Loucy (cell line): Measurements from ENCODE around the gene ADGRG2.

Experiments used
- H2AFZ ChIP-seq: fragments of 200-600 bp; sonication (generic); 2 replicates; pipeline ENCODE4 v1.6.0; 2016; ENCODE audit warnings: antibody characterized with exemption, mild to moderate bottlenecking, low read length, moderate library complexity
- H3F3A ChIP-seq: fragments of 200-600 bp; 2 replicates; pipeline ENCODE4 v1.6.0; 2016; ENCODE audit warnings: antibody characterized with exemption, low read depth, mild to moderate bottlenecking
- H3K27me3 ChIP-seq: fragments of 200-600 bp; sonication (generic); 2 replicates; pipeline ENCODE4 v1.6.1; 2014; ENCODE audit warnings: low read length, mild to moderate bottlenecking; ENCODE audit not compliant: insufficient read depth, poor library complexity, severe bottlenecking
- H3K36me3 ChIP-seq: fragments of 200-600 bp; sonication (generic); 2 replicates; pipeline ENCODE4 v1.6.1; 2016; ENCODE audit warnings: low read length; ENCODE audit not compliant: insufficient read depth
- H3K4me1 ChIP-seq: fragments of 200-600 bp; sonication (generic); 2 replicates; pipeline ENCODE4 v1.5.1; 2014; ENCODE audit warnings: low read length, mild to moderate bottlenecking; ENCODE audit not compliant: insufficient read depth, poor library complexity, severe bottlenecking
- H3K4me2 ChIP-seq: fragments of 200-600 bp; sonication (generic); 2 replicates; pipeline ENCODE4 v1.6.0; 2014; ENCODE audit warnings: antibody characterized with exemption, low read length, low read depth, mild to moderate bottlenecking; ENCODE audit not compliant: poor library complexity, severe bottlenecking
- H3K4me3 ChIP-seq: fragments of 200-600 bp; sonication (generic); 2 replicates; pipeline ENCODE4 v1.5.1; 2014; ENCODE audit warnings: low read length, mild to moderate bottlenecking, mixed read lengths; ENCODE audit not compliant: poor library complexity, severe bottlenecking
- H3K79me2 ChIP-seq: fragments of 200-600 bp; sonication (generic); 2 replicates; pipeline ENCODE4 v1.6.1; 2014; ENCODE audit warnings: low read length; ENCODE audit not compliant: insufficient read depth
- H3K9ac ChIP-seq: fragments of 200-600 bp; sonication (generic); 2 replicates; pipeline ENCODE4 v1.6.0; 2014; ENCODE audit warnings: mild to moderate bottlenecking, low read depth, low read length, moderate library complexity; ENCODE audit not compliant: poor library complexity, severe bottlenecking
- H3K9me2 ChIP-seq: fragments of 200-600 bp; sonication (generic); replicated peaks from 2 replicates; pipeline ENCODE4 v1.6.1; 2016; ENCODE audit warnings: low read depth, low read length, mixed read lengths
- H3K9me3 ChIP-seq: fragments of 200-600 bp; sonication (generic); 2 replicates; pipeline ENCODE4 v1.6.1; 2014; ENCODE audit warnings: mild to moderate bottlenecking, antibody characterized with exemption, low read length, low read depth; ENCODE audit not compliant: insufficient read depth
- H4K20me1 ChIP-seq: fragments of 200-600 bp; sonication (generic); 2 replicates; pipeline ENCODE4 v1.6.0; 2014; ENCODE audit warnings: antibody characterized with exemption, low read length, mild to moderate bottlenecking; ENCODE audit not compliant: insufficient read depth, poor library complexity, severe bottlenecking
- CTCF ChIP-seq: fragments of 200-600 bp; sonication (generic); conservative IDR thresholded peaks from 2 replicates; pipeline ENCODE4 v1.5.1; 2014; ENCODE audit warnings: mild to moderate bottlenecking, antibody characterized with exemption, low read length
- EZH2phosphoT487 ChIP-seq: fragments of 200-600 bp; IDR thresholded peaks from 2 replicates; pipeline ENCODE4 v1.6.1; 2018; ENCODE audit warnings: antibody characterized with exemption, mild to moderate bottlenecking, moderate library complexity, borderline replicate concordance

ADGRG2 gene

DNA sequence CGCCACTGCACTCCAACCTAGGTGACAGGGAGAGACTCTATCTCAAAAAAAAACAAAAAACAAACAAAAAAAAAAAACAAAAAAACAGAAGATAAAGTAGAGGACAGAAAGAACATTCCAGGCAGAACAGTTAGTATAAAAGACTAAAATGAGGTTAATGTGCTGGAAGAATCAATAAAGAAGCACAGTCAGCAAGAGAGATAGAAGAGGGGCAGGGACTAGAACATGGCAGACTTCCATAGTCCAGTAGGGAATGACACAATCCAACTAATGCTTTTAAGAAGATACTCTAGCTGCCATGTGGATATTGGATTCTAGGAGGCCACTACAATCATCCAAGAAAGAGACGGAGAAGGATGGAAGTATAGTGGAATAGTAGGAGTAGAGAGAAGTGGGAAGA lies 11.6 kb downstream of the ADGRG2 start:
- Histone ChIP-seq H4K20me1 (no peaks in the 10 kb centered on the region), H3K9me3 (no peaks in the 10 kb centered on the region), H3K79me2 (no peaks in the 10 kb centered on the region), H3K36me3 (no peaks in the 10 kb centered on the region), H3K27me3 (no peaks in the 10 kb centered on the region), H3K9me2 (no peaks in the 10 kb centered on the region), H3K4me2 (no peak overlapping the region), H3F3A (no peaks in the 10 kb centered on the region), H2AFZ (no peak overlapping the region), H3K4me1 (no peaks in the 10 kb centered on the region), H3K4me3 (no peak overlapping the region), H3K9ac (no peak overlapping the region)
- TF ChIP-seq EZH2phosphoT487 (no peak), CTCF (no peak)

GRCh38 chrX:19107035-19107434 lies 15.2 kb downstream of the ADGRG2 start:
- Histone ChIP-seq H3K9ac (no peak overlapping the region), H3F3A (no peaks in the 10 kb centered on the region), H3K9me2 (no peaks in the 10 kb centered on the region), H3K4me1 (no peaks in the 10 kb centered on the region), H3K79me2 (no peaks in the 10 kb centered on the region), H3K36me3 (no peaks in the 10 kb centered on the region), H3K9me3 (no peaks in the 10 kb centered on the region), H2AFZ (no peak overlapping the region), H3K4me2 (no peak overlapping the region), H3K27me3 (no peaks in the 10 kb centered on the region), H3K4me3 (no peak overlapping the region), H4K20me1 (no peaks in the 10 kb centered on the region)
- no peak for TF ChIP-seq EZH2phosphoT487

DNA sequence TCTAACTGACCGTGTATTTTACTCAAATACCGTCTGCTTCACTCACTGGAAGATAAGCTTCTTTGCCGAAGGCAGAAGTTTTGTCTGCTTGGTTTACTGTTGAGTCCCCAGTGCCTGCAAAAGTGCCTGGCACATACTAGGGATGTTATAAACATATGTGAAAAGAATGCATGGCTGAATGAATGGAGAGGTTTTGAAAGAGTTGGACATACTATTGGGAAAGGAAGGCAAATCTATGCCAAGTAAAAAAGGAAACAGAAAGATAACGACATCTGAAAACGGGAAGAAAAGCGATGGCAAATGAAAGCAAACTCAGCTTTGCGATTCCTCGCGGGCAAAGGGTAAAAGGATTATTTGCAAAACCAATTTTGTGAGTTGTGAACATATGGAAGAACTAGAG lies 21.7 kb downstream of the ADGRG2 start:
- no peaks in the 10 kb centered on the region for H3K27me3 ChIP-seq
- H3K9ac ChIP-seq: no peak overlapping the region
- H3F3A ChIP-seq: no peaks in the 10 kb centered on the region
- no peak overlapping the region for H3K4me2 ChIP-seq
- H3K9me2 ChIP-seq: no peaks in the 10 kb centered on the region
- H2AFZ ChIP-seq: no peak overlapping the region
- TF ChIP-seq EZH2phosphoT487 (no peak), CTCF (no peak)
- no peaks in the 10 kb centered on the region for H3K9me3 ChIP-seq
- H3K4me3 ChIP-seq: no peak overlapping the region
- H4K20me1 ChIP-seq: no peaks in the 10 kb centered on the region
- no peaks in the 10 kb centered on the region for H3K79me2 ChIP-seq
- H3K36me3 ChIP-seq: no peaks in the 10 kb centered on the region
- no peaks in the 10 kb centered on the region for H3K4me1 ChIP-seq

- Histone ChIP-seq H2AFZ (no peak overlapping the region), H3K9ac (no peak overlapping the region), H3K4me1 (no peaks in the 10 kb centered on the region), H4K20me1 (no peaks in the 10 kb centered on the region), H3K27me3 (no peaks in the 10 kb centered on the region), H3K4me2 (no peak overlapping the region), H3K4me3 (no peak overlapping the region), H3K9me2 (no peaks in the 10 kb centered on the region), H3K9me3 (no peaks in the 10 kb centered on the region), H3K36me3 (no peaks in the 10 kb centered on the region), H3K79me2 (no peaks in the 10 kb centered on the region), H3F3A (no peaks in the 10 kb centered on the region)
- no peak for TF ChIP-seq EZH2phosphoT487
Measured at GRCh38 chrX:19097553-19098283, 24.6 kb downstream of the ADGRG2 start.
